Measurements from ENCODE around the gene FBXW4.
"Not testable (repeated sequence)": the region's sequence is repeated elsewhere in the genome, so short reads cannot be mapped to it uniquely, and the experiment has no call there.

The FBXW4 gene

GRCh38 chr10:101616415-101617101 lies 78.4 kb downstream of the FBXW4 start:
- no peak for FAIRE-seq

GRCh38 chr10:101615525-101616116 lies 79.3 kb downstream of the FBXW4 start:
- no peak for FAIRE-seq

- FAIRE-seq = no peak
Observed at GRCh38 chr10:101614663-101615524, 80.1 kb downstream of the FBXW4 start.

- FAIRE-seq = no peak
Observed at GRCh38 chr10:101613646-101614045, 81.3 kb downstream of the FBXW4 start.

- no peak for FAIRE-seq
Observed at GRCh38 chr10:101612872-101613271, 82.1 kb downstream of the FBXW4 start.

- FAIRE-seq = no peak
Observed at GRCh38 chr10:101612086-101612485, 82.9 kb downstream of the FBXW4 start.

- FAIRE-seq = no peak
Observed at GRCh38 chr10:101611096-101611905, 83.7 kb downstream of the FBXW4 start.

GRCh38 chr10:101609481-101609880 lies 85.5 kb downstream of the FBXW4 start:
- no peak for FAIRE-seq

GRCh38 chr10:101607124-101607523 lies 87.8 kb downstream of the FBXW4 start:
- no peak for FAIRE-seq

- FAIRE-seq = no peak
Observed at GRCh38 chr10:101602761-101603398, 92.1 kb downstream of the FBXW4 start.

- no peak for FAIRE-seq
Observed at GRCh38 chr10:101601541-101601940, 93.4 kb downstream of the FBXW4 start.

- no peak for FAIRE-seq
Observed at GRCh38 chr10:101597091-101597900, 97.7 kb downstream of the FBXW4 start.

- peak; percentile 97 for FAIRE-seq
Observed at GRCh38 chr10:101595591-101596433, 99.2 kb downstream of the FBXW4 start.

- FAIRE-seq = not testable (repeated sequence)
Observed at GRCh38 chr10:101593331-101593730, 101.6 kb downstream of the FBXW4 start.

GRCh38 chr10:101588879-101589278 lies 106.1 kb downstream of the FBXW4 start:
- FAIRE-seq = no peak

GRCh38 chr10:101587725-101588653 lies 107.0 kb downstream of the FBXW4 start, which contains the start of the genes DPCD and POLL:
TSS of gene DPCD (plus strand) at chr10:101588321. CDS start at chr10:101588337, 16 bp downstream.
TSS of gene POLL (minus strand) at chr10:101588257. CDS start at chr10:101587360, 897 bp downstream.
- peak; percentile 31 for FAIRE-seq

GRCh38 chr10:101585841-101586240 lies 109.1 kb downstream of the FBXW4 start:
- no peak for FAIRE-seq

GRCh38 chr10:101580486-101581399 lies 114.2 kb downstream of the FBXW4 start:
- FAIRE-seq = no peak

All from endometrium (tissue), 2 donors.